ENCODE data around the gene LRRC15. TPM values are rescaled to one million over a fixed set of nuclear protein-coding genes. Genes with fewer than 3 reads are reported as not detected.

The LRRC15 gene
- total and polyA plus RNA-seq, 2 experiments from 2014 or later: 0.05 to 0.14 TPM

DNA sequence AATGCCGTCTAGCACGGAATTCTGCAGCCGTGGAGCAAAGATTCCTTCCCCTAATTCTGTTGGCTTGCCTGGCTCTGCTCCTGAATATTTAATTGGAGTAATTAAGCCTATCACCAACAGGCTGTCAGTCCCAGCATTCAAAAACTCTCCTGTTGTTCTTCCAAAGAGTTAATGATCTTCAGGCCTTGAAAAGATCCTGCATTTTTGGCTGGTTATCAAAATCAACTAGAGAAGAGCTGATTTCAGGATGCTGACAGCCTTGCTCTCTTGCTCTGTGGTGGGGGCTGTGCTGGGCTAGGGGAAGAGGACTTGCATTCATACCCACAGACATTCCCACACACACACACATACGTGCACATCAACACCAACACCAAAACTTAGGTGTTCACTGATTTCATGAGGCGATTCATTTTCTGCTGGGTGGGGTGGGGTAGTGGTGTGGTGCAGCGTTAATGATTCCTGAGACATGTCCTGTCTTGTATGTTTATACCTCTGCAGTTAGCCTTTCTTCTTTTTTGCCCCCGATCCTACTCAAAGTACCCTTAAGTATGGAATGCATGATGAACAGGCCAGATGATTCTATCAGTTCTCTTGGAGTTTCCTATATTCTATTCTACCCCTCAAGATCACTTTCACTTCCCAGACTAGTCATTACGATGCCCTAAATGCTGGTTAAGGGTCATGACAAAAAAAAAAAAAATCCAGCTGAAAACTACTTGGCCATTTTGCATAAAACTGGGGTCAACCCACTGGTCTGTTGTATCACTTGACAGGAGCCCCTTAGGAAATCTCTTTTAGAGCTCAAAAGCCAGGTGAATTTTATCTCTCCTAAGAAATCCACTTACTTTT, 60.7 kb downstream of the LRRC15 start:
- H3K4me3 Mint-ChIP-seq: no peak overlapping the region
- H3K36me3 ChIP-seq (ENCODE audit: insufficient read depth): no peaks in the 10 kb centered on the region
- no peak overlapping the region for H3K27ac ChIP-seq (ENCODE audit: low read depth)
- no peaks in the 10 kb centered on the region for H3K9me2 ChIP-seq (ENCODE audit: insufficient read depth)
- H3K4me3 ChIP-seq: no peak overlapping the region
- no peak overlapping the region for H3K4me2 ChIP-seq
- H3F3A ChIP-seq (replicated peaks; ENCODE audit: low read depth): 0 out of 2 replicates have a peak, but pooled peaks cover 2% of the 10 kb centered on the region
- TF ChIP-seq CTCF (conservative IDR thresholded peaks at IDR 0.05; ENCODE audit: low read depth in 2 of 2) (no peak), REST (IDR thresholded peaks at IDR 0.05; ENCODE audit: unreplicated experiment) (no peak), ZNF331 (CRISPR knock-in tag; IDR thresholded peaks at IDR 0.05; ENCODE audit: low read depth) (no peak), ZNF114 (CRISPR knock-in tag; IDR thresholded peaks at IDR 0.05) (no peak), STAT1 (IDR thresholded peaks at IDR 0.05; ENCODE audit: unreplicated experiment) (no peak), JUNB (IDR thresholded peaks at IDR 0.05; ENCODE audit: unreplicated experiment) (no peak), CREB1 (CRISPR knock-in tag; IDR thresholded peaks at IDR 0.05; ENCODE audit: low read depth) (no peak), NANOG (IDR thresholded peaks at IDR 0.05; ENCODE audit: borderline replicate concordance) (no peak), POLR2AphosphoS5 (IDR thresholded peaks at IDR 0.05; ENCODE audit: low read depth) (no peak), EZH2 (IDR thresholded peaks at IDR 0.05; ENCODE audit: low read depth, unreplicated experiment) (no peak)
- H3K27me3 Mint-ChIP-seq (ENCODE audit: insufficient read depth, low read depth, poor library complexity): peaks cover 29% of the 10 kb centered on the region
- H3K9me3 Mint-ChIP-seq: no peaks in the 10 kb centered on the region
- H3K4me1 Mint-ChIP-seq: peaks cover 49% of the 10 kb centered on the region
- no peak overlapping the region for H2AFZ ChIP-seq
- ATAC-seq: no peak
- peaks cover 42% of the 10 kb centered on the region for H3K4me1 ChIP-seq (ENCODE audit: insufficient read depth)
- no peaks in the 10 kb centered on the region for H4K20me1 ChIP-seq (replicated peaks; ENCODE audit: insufficient read depth)
- no peaks in the 10 kb centered on the region for H3K79me2 ChIP-seq (replicated peaks; ENCODE audit: insufficient read depth)
- no peaks in the 10 kb centered on the region for H3K27me3 ChIP-seq (ENCODE audit: insufficient read depth)
- no peaks in the 10 kb centered on the region for H3K36me3 Mint-ChIP-seq (ENCODE audit: low read depth)
- no peak for DNase-seq (ENCODE audit: low spot score)
- H3K27ac Mint-ChIP-seq: no peak overlapping the region
